Measurements from ENCODE around the gene MYO15B. TPM values are rescaled to one million over a fixed set of nuclear protein-coding genes. Genes with fewer than 3 reads are reported as not detected.

MYO15B gene
- 336 and 337 TPM in 2 replicates for total RNA-seq
- long read RNA-seq, partial matches to known transcripts = 5 of 14 reads
- long read RNA-seq, other reads (novel, unspliced or antisense) = 8 of 14 reads

- H3K9me3 Mint-ChIP-seq (ENCODE audit: low read depth) = no peaks in the 10 kb centered on the region
- peak; percentile 71 for DNase-seq (ENCODE audit: low spot score, unreplicated experiment)
- peak; percentile 62 for TF ChIP-seq CTCF (IDR thresholded peaks at IDR 0.05; ENCODE audit: unreplicated experiment)
- H3K4me1 Mint-ChIP-seq (ENCODE audit: low read depth) = peaks cover 5% of the 10 kb centered on the region
- H3K27ac Mint-ChIP-seq = peak within 1 kb of the TSS; percentile 87
- peak within 1 kb of the TSS; percentile 72 for H3K4me3 Mint-ChIP-seq (ENCODE audit: low read depth)
- no peaks in the 10 kb centered on the region for H3K36me3 Mint-ChIP-seq (ENCODE audit: insufficient read depth)
- no peaks in the 10 kb centered on the region for H3K27me3 Mint-ChIP-seq
Observed at GRCh38 chr17:75587675-75588595, at the start of gene MYO15B. Gene MYO15B (plus strand): TSS chr17:75587800. CDS start chr17:75588058, 258 bp downstream.

- H3K4me3 Mint-ChIP-seq (ENCODE audit: low read depth) = no peak overlapping the region
- DNase-seq (ENCODE audit: low spot score, unreplicated experiment) = no peak
- H3K27ac Mint-ChIP-seq = peak overlapping the region; percentile 69
- H3K36me3 Mint-ChIP-seq (ENCODE audit: insufficient read depth) = peaks cover 5% of the 10 kb centered on the region
- no peaks in the 10 kb centered on the region for H3K27me3 Mint-ChIP-seq
- TF ChIP-seq CTCF (IDR thresholded peaks at IDR 0.05; ENCODE audit: unreplicated experiment) = no peak
- peaks cover 61% of the 10 kb centered on the region for H3K4me1 Mint-ChIP-seq (ENCODE audit: low read depth)
- H3K9me3 Mint-ChIP-seq (ENCODE audit: low read depth) = no peaks in the 10 kb centered on the region
Observed at GRCh38 chr17:75539967-75540729, 47.5 kb upstream of the MYO15B start.

- Mint-ChIP-seq H3K27me3 (no peaks in the 10 kb centered on the region), H3K4me3 (ENCODE audit: low read depth) (no peak overlapping the region), H3K9me3 (ENCODE audit: low read depth) (no peaks in the 10 kb centered on the region), H3K27ac (peak overlapping the region; percentile 51), H3K4me1 (ENCODE audit: low read depth) (peaks cover 57% of the 10 kb centered on the region), H3K36me3 (ENCODE audit: insufficient read depth) (peaks cover 8% of the 10 kb centered on the region)
- TF ChIP-seq CTCF (IDR thresholded peaks at IDR 0.05; ENCODE audit: unreplicated experiment) = no peak
- DNase-seq (ENCODE audit: low spot score, unreplicated experiment) = no peak
Observed at GRCh38 chr17:75540923-75541503, 46.6 kb upstream of the MYO15B start.

- Mint-ChIP-seq H3K27me3 (no peaks in the 10 kb centered on the region), H3K4me3 (ENCODE audit: low read depth) (no peak overlapping the region), H3K9me3 (ENCODE audit: low read depth) (no peaks in the 10 kb centered on the region), H3K36me3 (ENCODE audit: insufficient read depth) (peaks cover 11% of the 10 kb centered on the region), H3K4me1 (ENCODE audit: low read depth) (peaks cover 55% of the 10 kb centered on the region), H3K27ac (peak overlapping the region; percentile 72)
- no peak for TF ChIP-seq CTCF (IDR thresholded peaks at IDR 0.05; ENCODE audit: unreplicated experiment)
- no peak for DNase-seq (ENCODE audit: low spot score, unreplicated experiment)
Observed at GRCh38 chr17:75542229-75542628, 45.4 kb upstream of the MYO15B start.
